NCI-H2171 treated with DMSO at 0.1 percent for 48 hours (cell line): ENCODE results near the gene CNKSR1.

Source experiments
- DNase-seq: peaks from one replicate; lab custom pipeline; 2025; lab: John Stamatoyannopoulos, UW

CNKSR1 gene

GRCh38 chr1:26160527-26161414, 16.5 kb upstream of the CNKSR1 start:
- DNase-seq: no peak

DNA sequence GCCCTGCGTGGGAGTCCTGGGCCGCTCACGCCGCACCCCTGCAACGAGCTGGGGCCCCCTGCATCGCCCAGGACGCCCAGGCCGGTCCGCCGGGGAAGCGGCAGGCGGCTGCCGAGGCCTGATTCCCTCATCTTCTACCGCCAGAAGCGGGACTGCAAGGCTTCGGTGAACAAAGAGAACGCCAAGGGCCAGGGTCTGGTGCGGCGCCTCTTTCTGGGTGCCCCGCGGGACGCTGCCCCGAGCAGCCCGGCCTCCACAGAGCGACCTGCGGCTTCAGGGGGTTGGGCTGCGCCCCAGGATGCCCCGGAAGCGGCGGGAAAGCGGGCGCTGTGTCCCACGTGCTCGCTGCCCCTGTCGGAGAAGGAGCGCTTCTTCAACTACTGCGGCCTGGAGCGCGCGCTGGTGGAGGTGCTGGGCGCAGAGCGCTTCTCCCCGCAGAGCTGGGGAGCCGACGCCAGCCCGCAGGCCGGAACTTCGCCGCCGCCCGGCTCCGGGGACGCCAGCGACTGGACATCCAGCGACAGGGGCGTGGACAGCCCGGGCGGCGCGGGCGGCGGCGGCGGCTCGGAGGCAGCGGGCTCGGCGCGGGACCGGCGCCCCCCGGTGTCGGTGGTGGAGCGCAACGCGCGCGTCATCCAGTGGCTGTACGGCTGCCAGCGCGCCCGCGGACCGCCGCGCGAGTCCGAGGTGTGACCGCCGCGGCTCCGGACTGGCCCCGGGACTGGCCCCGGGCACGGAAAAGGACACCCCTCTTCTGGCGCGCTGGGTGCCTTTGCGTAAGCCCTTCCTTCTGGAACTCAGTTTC, 15.7 kb upstream of the CNKSR1 start:
- DNase-seq: no peak

DNA sequence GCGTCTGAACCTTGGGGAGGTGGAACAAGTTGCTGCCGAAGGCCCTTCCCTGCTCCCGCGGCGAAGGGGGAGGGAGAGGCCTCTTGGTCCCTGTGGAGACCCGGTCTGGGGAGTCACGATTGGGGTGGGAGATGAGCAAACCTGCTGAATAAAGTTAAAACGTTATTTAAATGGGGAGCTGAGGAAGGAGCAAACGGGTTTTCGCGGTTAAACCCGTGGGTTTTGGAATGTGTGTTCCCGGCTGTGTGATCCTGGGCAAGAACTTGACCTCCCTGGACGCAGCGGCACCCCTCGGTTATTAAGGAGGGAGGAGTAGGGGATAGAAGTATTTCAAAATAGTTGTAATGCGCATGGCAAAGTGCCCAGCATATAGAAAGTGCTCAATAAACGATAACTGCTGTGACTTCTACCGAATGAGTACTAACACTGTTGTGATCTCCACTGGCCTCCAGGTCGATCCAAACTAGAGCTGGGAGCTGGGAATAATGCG, 15.0 kb upstream of the CNKSR1 start:
- no peak for DNase-seq

DNA sequence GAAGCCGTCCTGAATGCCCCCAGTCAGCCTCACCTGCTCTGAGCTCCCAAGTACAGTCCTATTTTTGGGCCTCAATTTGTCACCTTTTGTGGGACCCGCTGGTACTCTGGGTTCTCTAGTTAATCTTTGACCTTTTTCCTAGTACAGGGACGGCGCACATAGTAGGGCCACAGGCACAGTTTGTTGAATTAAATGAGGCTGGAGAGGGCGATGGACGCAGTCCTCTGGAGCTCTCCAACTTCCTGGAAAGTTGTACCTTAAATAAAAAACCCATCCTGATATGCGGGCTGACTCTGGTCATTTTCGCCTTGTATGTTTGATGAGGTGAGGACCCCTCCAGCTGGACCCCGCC, 13.6 kb upstream of the CNKSR1 start:
- DNase-seq: no peak

DNA sequence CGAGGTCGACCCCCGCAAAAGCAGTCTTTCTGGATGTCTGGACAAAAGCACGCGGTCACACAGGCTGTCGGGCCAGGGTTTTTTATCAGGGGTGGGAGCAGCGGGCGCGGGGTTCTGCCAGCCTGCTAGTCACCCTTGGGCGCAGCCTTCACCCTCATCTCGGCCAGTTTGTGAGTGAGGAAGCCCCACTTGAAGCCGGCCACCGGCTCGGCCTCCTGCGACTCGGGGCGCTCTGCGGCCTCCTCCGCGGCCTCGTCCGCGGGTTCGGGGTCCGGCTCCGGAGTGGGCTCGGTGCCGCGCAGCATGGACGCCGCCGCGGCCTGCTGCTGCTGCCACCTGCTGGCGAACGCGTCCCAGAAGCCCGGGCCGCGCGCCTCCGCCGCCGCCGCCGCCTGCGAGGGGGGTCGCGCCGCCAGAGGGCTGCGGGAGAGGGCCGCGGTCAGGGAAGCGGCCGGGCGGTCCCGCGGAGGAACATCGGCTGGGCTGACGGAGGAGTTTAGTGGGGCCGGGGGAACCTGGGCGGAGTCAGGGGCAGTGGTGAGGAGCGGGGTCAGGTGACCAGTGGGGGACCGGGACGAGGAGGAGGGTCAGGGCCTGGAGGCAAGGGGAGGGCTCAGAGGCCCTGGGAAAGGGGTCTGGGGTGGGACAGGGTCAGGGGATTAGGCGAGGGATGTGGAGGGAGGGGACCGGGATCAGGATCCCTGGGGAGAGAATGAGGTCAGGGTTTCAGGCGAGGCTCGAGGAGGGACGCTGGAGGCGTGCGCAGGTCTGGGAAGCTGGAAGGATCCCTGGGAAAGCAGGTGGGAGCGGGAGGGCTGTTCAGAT, 13.0 kb upstream of the CNKSR1 start:
- DNase-seq: no peak

DNA sequence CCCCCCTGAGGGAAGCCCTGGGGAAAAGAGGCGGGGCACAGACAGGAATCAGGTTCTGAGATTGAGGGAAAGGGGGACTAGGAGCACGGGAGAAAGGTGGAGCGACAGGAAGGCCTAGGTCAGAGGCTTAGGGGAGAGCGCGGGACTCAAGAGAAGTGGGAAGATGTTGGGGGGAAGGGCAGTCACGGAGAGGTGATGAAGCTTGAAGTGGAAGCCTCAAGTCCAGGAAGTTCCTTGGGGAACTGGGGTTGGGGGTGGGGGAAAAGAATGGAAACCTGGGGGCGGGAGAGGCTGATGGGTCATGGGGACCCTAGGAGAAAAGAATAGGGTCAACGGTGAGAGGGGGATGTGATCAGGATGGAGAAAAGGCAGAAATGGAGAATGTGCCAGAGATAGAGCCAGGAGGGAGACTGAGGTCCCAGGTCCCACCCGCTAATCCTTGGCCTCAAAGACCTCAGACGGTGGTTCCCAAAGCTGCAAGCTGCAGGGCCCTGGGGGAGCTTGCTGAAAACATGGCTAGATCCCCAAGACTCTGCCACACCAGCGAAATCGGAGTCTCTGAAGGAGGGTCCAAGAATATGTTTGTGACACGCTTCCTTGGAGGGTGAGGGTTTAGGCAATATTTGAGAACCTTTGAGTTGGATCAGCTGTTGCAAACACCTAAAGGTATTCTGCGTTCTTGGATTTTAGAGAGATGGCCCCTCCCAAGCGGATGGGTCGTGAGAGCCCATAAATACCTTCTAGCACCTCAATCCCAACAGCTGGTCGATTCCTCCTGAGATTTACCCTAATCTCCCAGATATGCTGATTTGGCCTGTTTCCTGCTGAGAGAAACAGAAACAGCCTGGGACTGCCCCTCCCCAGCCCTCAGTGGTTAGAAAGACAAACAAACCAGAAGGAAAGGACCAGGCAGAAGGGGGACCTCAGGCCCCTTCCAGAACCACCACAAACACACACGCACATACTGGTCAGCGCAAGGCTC, 12.1 kb upstream of the CNKSR1 start:
- peak; percentile 36 for DNase-seq

GRCh38 chr1:26166719-26167281, 10.5 kb upstream of the CNKSR1 start:
- no peak for DNase-seq

DNA sequence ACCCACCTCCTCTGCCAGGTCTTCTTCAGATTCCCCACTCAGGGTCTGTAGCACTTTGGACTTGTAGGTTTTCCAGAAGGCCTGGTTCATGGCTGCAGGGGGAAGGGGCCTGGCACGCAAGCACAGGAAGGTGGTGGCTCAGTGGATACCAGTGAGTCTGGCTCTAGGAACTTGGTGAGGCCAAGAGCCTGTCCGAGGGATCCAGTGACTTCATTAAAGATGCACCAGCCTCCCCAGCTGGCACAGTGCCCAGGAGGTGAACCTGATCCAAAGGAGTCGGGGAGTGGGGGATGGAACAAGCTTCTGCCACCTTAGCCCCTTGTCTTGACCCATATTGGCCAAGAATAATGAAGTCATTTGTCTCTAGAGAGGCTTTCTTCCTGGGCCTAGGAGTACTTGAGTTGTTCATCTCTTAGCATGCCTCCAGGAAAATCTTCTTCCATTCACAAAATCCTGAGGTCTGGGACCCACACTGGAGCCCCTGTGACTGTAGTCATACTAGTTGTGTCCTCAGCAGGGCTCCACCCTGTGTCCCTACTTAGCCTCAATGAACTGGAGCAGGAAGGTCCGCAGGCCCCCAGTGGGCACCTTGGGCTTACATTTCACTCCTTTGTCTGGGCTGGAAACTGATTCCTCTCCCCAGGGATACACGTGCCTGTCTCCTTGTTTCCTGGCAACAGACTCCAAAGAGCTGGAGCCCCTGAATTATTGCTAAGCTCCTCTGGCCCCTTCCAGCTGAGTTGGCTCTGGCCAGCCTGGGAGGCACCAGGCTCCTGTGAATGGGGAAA, 8.7 kb upstream of the CNKSR1 start, which contains the start of gene C1orf232:
C1orf232 (minus strand) TSS at position 554 of the 788 bp plus-strand sequence; CDS start at position 90, 464 bp downstream.
- peak; percentile 88 for DNase-seq

DNA sequence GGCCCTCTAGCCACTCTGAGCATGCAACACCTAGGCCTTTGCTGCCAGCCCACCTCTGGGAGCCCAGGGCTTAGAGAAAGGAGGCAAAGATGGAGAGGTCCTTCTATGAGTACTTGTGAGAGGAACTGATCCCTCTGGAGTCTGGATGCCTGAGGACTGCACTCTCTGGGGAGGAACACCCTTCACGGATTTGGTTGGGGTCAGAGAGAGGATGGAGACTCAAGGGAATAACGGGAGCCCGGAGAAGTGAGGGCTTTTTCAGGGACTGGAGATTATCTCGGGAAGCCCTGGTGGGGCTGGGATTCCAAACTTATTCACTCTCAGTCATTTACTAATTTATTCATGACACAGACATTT, 8.1 kb upstream of the CNKSR1 start:
- peak; percentile 69 for DNase-seq

DNA sequence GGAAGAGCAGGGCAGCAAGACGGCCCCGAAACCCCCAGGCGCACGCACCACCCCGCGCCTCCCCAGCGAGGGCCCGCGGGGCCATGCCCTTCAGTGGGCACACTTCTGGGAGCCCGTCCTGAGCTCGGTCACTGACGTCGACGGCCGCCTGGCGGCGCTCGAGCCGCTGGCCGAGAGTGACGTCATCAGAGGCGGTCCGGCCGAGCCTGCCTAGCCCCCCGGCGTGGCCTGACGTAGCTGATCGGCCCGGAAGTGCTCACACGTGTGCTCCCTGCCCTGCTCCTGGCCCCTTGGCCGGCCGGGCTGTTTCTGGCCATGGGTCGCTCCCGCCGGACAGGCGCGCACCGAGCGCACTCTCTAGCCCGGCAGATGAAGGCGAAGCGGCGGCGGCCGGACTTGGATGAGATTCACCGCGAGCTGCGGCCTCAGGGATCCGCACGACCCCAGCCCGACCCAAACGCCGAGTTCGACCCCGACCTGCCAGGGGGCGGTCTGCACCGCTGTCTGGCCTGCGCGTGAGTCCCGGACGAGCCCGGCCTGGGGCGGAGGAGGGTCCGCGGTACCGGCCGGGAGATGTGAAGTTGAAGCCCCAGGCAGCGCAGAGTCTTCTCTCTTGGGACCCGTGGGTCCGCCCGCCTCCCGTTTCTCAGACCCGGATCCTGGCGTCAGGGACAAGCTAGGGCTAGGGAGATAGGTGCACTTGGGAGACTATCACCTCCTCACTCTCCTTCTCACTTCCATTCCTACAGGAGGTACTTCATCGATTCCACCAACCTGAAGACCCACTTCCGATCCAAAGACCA, 7.4 kb upstream of the CNKSR1 start, which contains the start of gene ZNF593:
ZNF593 (plus strand) TSS at position 240 of the 803 bp plus-strand sequence; CDS start at position 316, 76 bp downstream.
- peak; percentile 87 for DNase-seq

DNA sequence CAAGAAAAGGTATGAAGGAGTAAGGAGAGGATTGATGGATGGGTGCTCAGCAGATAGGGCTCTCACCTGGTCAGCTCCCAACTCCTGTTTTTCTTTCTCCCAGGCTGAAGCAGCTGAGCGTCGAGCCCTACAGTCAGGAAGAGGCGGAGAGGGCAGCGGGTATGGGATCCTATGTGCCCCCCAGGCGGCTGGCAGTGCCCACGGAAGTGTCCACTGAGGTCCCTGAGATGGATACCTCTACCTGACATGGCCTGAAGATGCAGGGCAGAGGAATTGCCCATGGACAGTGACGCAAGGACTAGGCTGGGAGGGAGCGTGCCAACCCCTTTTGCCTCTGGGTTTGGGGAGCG, 6.8 kb upstream of the CNKSR1 start:
- DNase-seq: no peak

DNA sequence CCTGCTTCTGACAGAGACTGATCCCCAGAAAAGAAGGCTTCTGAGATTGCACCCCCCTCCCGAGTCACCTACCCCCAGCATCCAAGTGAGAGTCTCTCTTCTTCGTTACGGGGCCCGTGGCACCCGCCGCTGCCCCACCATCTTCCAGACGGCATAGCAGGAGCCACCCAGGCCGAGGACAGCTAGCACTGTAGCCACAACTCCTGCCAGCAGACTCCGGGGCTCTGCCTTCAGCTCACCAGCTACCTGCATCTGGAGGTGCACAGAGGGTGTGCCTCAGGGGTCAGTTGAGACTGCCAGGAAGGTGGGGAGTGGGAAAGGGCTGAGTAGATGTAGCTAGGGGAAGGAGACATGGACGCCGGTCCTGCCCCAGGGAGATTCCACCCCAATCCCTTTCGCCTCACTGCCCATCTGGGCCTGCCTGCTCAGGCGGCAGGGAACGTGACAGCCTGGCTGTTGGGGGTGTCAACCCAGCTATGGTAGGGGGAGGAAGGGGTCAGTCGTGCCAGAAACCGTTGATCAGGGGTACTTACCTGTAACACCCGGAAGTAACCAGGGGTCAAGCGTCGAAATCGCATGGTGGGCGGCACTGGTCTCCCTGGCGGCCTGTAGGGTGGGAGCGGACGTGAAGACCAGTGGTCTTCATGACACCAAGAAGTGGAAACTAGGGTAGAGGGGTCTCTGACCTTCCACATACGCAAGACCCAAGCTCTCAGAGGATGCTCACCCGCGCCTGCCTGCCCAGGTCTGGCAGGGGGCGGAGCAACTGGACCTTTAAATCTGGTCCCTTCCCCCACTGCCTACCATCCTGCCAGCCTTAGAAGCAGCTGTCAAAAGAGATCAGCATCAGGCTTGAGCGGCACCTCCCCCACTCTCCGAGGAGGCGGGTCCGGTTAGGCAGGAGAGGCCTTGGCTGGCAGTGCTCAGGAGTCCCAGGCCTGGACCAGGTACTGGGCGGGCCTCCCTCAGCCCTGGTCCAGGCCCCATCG, 5.9 kb upstream of the CNKSR1 start, which contains the start of gene ZNF593OS:
ZNF593OS (minus strand) TSS at position 749 of the 989 bp plus-strand sequence; CDS start at position 578, 171 bp downstream.
- DNase-seq: no peak

DNA sequence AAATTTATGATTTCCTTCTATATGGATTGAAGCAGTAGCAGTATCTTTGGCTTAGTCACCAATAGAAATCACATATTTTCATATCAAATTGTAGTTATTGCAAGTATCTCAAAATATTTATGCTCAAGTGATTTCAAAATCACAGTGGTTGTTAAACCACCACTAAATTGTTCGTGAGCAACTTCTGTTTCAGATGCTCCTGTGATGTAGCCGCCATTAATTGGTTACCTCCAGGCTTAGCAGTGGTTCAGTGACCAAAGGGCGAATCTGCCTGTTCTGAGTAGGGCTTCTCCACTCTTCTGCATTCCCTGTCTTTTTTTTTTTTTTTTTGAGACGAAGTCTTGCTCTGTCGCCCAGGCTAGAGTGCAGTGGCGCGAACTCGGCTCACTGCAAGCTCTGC, 1.9 kb upstream of the CNKSR1 start:
- DNase-seq: no peak

DNA sequence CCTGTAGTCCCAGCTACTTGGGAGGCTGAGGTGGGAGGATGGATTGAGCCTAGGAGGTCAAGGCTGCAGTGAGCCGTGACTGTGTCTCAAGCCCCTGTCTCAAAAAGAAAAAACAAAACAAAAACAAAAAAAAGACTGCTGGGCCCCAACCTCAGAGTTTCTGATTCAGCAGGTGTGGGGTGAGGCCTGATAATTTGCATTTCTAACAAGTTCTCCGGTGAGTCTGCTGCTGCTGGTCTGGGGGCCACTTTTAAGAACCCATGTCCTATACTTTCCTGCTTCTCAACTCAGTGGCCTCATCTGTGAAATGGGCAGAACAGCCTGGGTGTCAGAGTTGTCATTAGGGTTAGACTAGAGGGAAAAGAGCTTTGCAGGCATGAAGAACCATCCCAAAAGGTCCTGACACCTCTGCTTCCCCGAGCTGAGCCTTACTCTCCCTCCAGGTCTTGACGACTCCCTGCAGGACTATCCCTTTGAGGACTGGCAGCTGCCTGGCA, 2.8 kb downstream of the CNKSR1 start:
- DNase-seq: no peak

DNA sequence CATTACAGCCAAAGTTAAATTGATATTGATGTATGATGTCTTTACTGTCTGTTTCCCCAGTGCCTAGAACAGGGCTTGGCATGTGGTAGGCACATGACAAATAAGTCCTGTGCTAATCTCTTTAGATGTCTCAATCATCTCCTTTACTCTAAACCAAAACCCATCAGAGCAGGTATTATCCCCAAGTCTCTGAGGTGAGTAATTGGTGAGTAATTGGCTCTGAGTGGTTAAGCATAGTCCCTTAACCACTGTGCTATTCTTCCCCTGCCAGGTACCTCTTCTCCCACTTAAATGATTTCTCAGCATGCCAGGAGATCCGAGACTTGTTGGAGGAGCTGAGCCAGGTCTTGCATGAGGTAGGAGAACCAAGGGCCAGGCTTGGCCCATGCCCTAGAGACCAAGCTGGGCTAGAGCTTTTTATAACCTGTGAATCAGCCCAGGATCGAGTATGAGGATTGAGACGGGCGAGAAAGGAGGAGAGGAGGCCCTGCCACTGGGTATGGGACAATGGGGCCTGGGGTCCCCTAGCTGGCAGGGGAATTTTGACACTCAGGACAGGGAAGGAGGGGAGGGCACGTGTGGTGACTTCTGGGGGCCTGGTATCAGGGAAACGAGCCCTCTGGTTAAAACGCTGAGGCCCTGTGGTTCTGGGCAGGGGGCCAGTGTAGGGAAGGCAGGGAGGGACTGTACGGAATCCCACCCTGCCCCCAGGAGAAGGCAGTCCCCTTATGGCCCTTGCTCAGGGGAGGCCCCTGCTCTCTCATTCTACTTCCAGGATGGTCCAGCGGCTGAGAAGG, 4.5 kb downstream of the CNKSR1 start:
- no peak for DNase-seq

- DNase-seq: no peak
Measured at GRCh38 chr1:26182383-26182696, 5.0 kb downstream of the CNKSR1 start.

GRCh38 chr1:26184086-26184485, 6.8 kb downstream of the CNKSR1 start:
- no peak for DNase-seq
